ENCODE measurements around the gene ARHGAP12.
"Not testable (repeated sequence)": the region's sequence is repeated elsewhere in the genome, so short reads cannot be mapped to it uniquely, and the experiment has no call there.

The ARHGAP12 gene

GRCh38 chr10:31819391-31819820, 109.2 kb downstream of the ARHGAP12 start:
- no peak for DNase-seq

DNA sequence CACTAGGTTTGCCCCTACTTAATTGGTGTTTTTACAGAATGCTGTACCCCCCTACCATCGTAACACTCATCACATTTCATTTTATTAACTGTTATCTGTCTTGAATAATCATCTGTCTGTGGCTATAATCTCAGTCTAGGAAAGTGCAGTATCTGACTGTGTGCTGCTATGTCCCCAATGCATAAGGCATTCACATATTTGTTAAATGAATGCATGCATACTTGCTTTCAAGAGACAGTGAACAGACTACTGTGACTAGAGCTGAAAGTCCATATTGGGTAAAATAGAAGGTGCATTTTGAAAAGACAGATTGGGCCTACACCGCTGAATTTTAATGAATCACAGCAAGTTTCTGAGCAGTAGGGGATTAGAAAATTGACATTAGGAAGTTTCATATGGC, 112.3 kb downstream of the ARHGAP12 start:
- DNase-seq, result no peak

- DNase-seq, result no peak
These were observed 120.1 kb downstream of the ARHGAP12 start for GRCh38 chr10:31808258-31809218.

GRCh38 chr10:31804352-31804810, 124.2 kb downstream of the ARHGAP12 start:
- no peak for DNase-seq

DNA sequence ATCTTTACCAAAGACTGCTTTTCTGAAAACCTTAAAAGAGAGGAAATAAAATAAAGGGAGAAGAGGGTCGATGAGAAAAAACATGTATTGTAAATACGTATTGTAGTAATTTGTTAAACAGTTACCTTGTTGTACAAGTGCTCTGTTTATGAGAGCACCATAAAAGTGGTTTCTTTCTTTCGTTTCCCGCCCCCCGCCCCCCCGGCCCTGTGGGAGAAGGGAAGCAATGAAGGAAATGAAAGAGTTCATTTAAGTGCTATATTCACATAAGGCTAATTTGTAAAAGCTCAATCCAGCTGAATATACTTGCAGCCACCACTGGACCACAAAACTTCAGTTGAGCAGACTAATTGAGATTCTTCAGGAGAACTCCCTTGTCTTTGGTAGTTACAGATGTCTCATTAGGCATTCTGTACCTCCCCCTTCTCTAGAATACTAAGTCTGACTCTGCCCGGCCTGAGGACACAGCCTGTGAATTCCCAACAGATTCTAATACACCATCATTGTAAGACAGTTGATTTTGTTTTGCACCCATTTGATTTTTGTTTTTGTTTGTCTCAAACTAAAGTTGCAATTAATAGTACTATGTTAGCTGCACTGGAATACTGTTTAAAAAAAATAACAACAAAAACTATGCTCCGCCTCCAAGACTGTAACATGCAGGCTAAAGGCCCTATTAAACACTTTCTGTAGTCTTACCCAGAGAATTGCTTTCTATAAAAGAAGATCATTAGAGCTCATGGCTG, 124.9 kb downstream of the ARHGAP12 start:
- DNase-seq, result no peak

DNA sequence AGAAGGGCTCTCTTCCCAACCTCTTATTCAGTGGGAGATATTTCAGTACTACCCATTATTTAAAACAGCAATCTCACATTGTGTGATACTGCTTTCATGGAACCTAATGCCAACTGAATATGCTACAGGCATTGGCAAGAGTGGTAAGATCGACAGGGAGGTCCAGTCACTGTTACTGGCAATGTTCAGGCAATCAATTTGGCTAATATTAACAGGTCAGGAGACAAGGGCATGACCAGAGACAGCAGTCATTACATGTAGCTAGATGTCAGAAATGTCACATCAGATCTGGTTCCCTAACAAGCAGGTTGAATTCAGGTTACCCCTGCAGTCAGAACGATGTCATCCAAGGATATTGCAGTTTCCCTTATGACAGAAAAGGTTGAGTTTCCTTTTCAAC, 129.4 kb downstream of the ARHGAP12 start:
- no peak for DNase-seq

- DNase-seq, result no peak
These were observed 135.9 kb downstream of the ARHGAP12 start for GRCh38 chr10:31792745-31793144.

DNA sequence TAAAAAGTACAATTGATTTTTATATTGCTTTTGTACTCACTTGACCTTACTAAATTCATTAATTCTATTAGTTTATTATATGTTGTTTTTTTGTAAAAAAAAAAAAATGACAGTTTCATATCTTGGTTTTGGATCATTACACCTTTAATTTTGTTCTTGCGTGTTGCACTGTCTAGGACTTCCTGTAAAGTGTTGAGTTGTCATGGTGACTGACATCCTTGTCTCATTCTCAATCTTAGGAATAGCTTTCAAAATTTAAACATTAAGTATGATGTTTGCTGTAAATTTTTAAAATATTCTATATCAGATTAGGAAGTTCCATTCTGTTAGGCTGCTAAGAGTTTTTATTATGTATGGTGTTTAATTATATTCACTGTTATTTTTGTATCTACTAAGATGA, 139.1 kb downstream of the ARHGAP12 start:
- no peak for DNase-seq

DNA sequence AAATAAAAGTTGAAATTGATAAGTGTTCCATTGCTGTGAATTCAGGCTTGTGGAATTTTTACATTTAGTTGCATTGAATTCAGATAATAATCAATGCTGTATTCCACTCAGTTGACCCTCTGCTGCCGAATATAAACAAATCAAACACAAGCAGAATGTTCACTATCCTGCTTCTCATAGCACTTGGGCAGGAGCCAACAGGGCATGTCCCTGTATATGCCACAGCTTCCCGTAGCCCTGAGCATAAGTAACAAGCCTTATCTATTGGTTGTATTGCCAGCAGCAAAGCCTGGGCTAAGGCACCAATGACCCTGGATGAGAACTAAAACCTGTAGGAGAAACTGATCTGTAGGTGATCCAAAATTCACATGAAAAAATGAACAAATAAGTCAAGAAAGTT, 145.9 kb downstream of the ARHGAP12 start:
- DNase-seq, result no peak

DNA sequence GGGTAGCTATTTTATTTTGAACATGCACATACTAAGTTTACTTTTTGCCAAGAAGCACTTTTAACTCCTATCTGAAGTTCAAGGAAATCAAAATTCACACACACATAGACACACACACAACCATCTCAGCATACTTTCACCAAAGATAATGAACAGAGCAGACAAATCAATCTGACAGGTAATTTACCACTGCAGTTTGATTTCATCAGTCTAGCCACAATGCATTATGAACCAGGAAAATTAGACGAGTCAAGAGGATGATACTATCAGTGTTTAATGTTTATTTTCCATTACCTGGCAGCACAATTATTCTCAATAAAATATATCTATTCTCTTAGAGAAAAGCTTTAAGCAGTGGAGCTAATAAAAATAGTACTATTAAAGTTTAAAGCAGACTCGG, 147.9 kb downstream of the ARHGAP12 start:
- no peak for DNase-seq

- no peak for DNase-seq
These were observed 150.0 kb downstream of the ARHGAP12 start for GRCh38 chr10:31778627-31779026.

- DNase-seq, result no peak
These were observed 152.5 kb downstream of the ARHGAP12 start for GRCh38 chr10:31776159-31776558.

DNA sequence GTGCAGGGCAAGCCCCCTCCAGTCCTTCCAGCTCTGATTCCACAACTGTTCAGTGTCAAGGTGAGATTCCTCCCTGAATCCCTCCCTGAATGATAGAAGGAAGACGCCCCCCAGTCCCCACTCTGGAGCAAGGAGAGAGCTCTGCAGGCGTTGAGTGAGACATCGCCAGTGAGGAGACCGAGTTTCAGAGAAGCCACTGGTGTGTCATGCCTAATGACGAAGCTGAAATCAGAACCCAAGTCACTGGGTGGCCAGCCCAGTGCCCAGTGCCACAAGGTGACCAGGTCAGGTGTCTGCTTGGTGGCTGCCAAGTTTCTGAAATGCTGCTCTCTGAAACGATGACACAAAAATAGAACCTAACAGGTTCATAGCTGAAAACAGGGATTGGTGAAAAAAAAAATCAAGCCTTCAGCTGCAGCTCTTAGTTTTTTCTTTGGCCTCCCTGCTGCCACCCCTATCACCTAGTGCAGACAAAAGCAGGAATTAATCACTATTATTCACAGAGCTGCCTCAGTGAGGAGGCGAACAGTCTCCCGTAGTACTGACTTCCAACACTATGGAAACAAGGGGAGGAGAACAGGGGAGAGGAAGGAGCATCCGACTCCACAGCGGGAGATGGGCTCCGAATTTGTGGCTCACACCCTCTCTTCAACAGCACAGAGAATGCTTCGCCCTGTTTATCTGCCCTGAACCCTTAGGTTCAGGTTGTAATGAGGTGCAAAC, 153.5 kb downstream of the ARHGAP12 start:
- no peak for DNase-seq

DNA sequence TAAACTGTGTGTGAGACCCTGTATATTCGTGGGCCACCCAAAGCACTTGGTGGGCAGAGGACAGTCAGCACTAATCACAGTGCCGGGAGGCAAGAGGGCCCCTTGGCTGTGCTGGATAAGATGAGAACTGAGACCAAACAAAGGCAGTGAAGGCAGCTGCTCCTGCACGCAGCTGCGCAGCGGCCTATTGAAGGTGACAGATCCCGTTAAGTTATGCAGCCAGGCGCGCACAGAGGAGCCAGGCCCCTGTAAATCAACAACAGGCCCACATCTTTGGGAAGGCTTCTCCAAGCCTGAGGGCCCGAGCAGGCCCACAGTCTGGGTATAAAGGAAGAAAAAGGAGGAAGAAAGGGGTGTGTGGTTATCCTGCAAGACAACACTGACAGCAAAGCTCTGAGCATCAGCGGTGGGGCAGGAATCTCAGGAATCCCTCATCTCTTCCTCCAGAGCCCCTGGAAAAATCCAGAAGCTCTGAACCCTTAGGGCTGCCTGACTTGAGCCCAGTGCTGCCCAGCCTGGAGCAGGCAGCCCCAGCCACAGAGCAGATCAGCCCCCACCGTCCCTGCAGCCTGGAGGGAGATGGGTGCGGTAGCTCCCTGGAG, 154.2 kb downstream of the ARHGAP12 start:
- no peak for DNase-seq

- no peak for DNase-seq
These were observed 154.8 kb downstream of the ARHGAP12 start for GRCh38 chr10:31773749-31774298.

GRCh38 chr10:31771331-31771831, 157.2 kb downstream of the ARHGAP12 start:
- DNase-seq, result no peak

GRCh38 chr10:31770307-31770902, 158.2 kb downstream of the ARHGAP12 start:
- DNase-seq, result no peak

- DNase-seq, result no peak
These were observed 159.1 kb downstream of the ARHGAP12 start for GRCh38 chr10:31769564-31769963.

DNA sequence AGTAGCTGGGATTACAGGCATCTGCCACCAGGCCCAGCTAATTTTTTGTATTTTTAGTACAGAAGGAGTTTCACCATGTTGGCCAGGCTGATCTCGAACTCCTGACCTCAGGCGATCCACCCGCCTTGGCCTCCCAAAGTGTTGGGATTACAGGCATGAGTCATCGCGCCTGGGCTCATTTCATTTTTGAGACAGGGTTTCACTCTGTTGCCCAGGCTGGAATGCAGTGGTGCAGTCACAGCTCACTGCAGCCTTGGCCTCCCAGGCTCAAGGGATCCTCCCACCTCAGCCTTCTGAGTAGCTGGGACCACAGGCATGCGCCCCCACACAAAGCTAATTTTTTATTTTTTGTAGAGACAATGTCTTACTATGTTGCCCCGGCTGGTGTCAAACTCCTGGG, 159.7 kb downstream of the ARHGAP12 start:
- not testable (repeated sequence) for DNase-seq

DNA sequence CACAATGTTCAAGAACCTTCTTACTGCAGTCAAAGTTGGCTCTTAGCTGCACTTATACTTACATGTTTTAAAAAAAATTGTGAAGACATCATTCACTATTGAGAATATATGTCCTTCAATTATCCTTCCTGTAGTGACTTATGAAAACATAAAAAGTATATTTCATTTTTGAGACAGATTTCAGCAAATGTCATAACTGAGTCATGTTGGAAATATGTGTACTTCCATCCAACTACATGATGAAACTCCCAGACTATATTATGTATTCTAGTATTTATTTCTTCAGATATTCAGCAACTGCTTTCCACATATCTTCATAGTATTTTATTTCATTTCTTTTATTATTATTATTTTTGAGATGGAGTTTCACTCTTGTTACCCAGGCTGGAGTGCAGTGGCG, 160.2 kb downstream of the ARHGAP12 start:
- DNase-seq, result no peak

- no peak for DNase-seq
These were observed 163.1 kb downstream of the ARHGAP12 start for GRCh38 chr10:31765541-31765940.

DNA sequence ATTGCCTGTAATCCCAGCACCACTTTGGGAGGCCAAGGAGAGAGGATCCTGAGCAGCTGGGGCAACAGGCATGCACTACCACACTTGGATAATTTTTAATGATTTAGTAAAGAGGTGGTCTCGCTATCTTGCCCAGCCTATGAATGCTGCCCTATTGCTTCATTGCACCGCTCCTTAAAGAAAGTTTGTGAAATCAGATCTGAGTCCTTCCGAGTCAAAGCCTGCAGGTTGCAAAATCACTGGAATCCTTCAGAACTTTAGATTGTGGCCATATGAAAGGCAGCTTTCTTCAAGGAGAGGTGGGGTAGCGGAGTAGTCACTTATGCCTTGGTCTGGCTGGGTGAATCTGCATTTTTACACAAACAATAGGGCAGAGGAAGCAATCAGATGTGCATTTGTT, 166.3 kb downstream of the ARHGAP12 start:
- no peak for DNase-seq

Data from GOT3 (cell line).